H9 (cell line): ENCODE measurements around the gene DENND1A. TPM values are rescaled to one million over a fixed set of nuclear protein-coding genes. Genes with fewer than 3 reads are reported as not detected.

Experiments
- DNase-seq: peaks from one replicate; pipeline ENCODE4 v3.0.0-alpha.2; 2017
- H2AFZ ChIP-seq: one replicate; pipeline ENCODE4 v1.6.1; 2013; ENCODE audit warnings: mild to moderate bottlenecking, low read length, control low read depth, moderate library complexity
- H2AK5ac ChIP-seq: 2 replicates; pipeline ENCODE4 v1.6.1; 2013; ENCODE audit warnings: low read length, control low read depth, mixed read lengths; ENCODE audit not compliant: insufficient read length
- H2BK120ac ChIP-seq: one replicate; pipeline ENCODE4 v1.6.1; 2013; ENCODE audit warnings: low read depth, mild to moderate bottlenecking, low read length, control low read depth, inconsistent platforms; ENCODE audit not compliant: poor library complexity, severe bottlenecking
- H2BK12ac ChIP-seq: 2 replicates; pipeline ENCODE4 v1.6.1; 2013; ENCODE audit warnings: low read length, control low read depth, mixed read lengths, low read depth; ENCODE audit not compliant: insufficient read length
- H2BK15ac ChIP-seq: 2 replicates; pipeline ENCODE4 v1.6.1; 2013; ENCODE audit warnings: low read depth, low read length, control low read depth
- H2BK20ac ChIP-seq: one replicate; pipeline ENCODE4 v1.6.1; 2013; ENCODE audit warnings: low read depth, mild to moderate bottlenecking, low read length, control low read depth, inconsistent platforms; ENCODE audit not compliant: poor library complexity, severe bottlenecking
- H2BK5ac ChIP-seq: 2 replicates; pipeline ENCODE4 v1.6.1; 2013; ENCODE audit warnings: low read length, control low read depth, mixed read lengths; ENCODE audit not compliant: insufficient read length
- H3K14ac ChIP-seq: 2 replicates; pipeline ENCODE4 v1.6.1; 2013; ENCODE audit warnings: low read length, control low read depth; ENCODE audit not compliant: insufficient read depth
- H3K18ac ChIP-seq: 2 replicates; pipeline ENCODE4 v1.6.1; 2013; ENCODE audit warnings: low read depth, mild to moderate bottlenecking, mixed read lengths, low read length, control low read depth; ENCODE audit not compliant: insufficient read length
- H3K23ac ChIP-seq: 2 replicates; pipeline ENCODE4 v1.6.1; 2013; ENCODE audit warnings: low read length, control low read depth, mixed read lengths, low read depth; ENCODE audit not compliant: insufficient read length
- H3K23me2 ChIP-seq: 2 replicates; pipeline ENCODE4 v1.6.1; 2013; ENCODE audit warnings: low read depth, mild to moderate bottlenecking, mixed read lengths, low read length, control low read depth; ENCODE audit not compliant: insufficient read length, poor library complexity, severe bottlenecking
- H3K27ac ChIP-seq: 2 replicates; pipeline ENCODE4 v1.5.1; 2013; ENCODE audit warnings: low read length, control low read depth, mixed read lengths, low read depth; ENCODE audit not compliant: insufficient read length
- H3K27me3 ChIP-seq: 2 replicates; pipeline ENCODE4 v1.6.1; 2013; ENCODE audit warnings: low read length, control low read depth, inconsistent platforms; ENCODE audit not compliant: insufficient read depth
- H3K4ac ChIP-seq: 2 replicates; pipeline ENCODE4 v1.6.1; 2013; ENCODE audit warnings: low read depth, mild to moderate bottlenecking, control low read depth, inconsistent platforms, low read length, moderate library complexity
- H3K4me1 ChIP-seq: 2 replicates; pipeline ENCODE4 v1.6.1; 2013; ENCODE audit warnings: low read length, control low read depth, inconsistent platforms; ENCODE audit not compliant: insufficient read depth
- H3K4me2 ChIP-seq: 2 replicates; pipeline ENCODE4 v1.6.1; 2013; ENCODE audit warnings: low read length, control low read depth, mixed read lengths; ENCODE audit not compliant: insufficient read length, insufficient read depth
- H3K56ac ChIP-seq: 2 replicates; pipeline ENCODE4 v1.6.1; 2013; ENCODE audit warnings: low read depth, mild to moderate bottlenecking, mixed read lengths, low read length, control low read depth; ENCODE audit not compliant: insufficient read length
- H3K79me1 ChIP-seq: 2 replicates; pipeline ENCODE4 v1.6.1; 2013; ENCODE audit warnings: low read depth, mild to moderate bottlenecking, moderate library complexity, low read length, control low read depth, inconsistent platforms; ENCODE audit not compliant: insufficient read depth, poor library complexity, severe bottlenecking
- H3K79me2 ChIP-seq: 2 replicates; pipeline ENCODE4 v1.6.1; 2013; ENCODE audit warnings: low read length, control low read depth, inconsistent platforms; ENCODE audit not compliant: insufficient read depth
- H3K9ac ChIP-seq: 2 replicates; pipeline ENCODE4 v1.6.1; 2013; ENCODE audit warnings: low read length, control low read depth, mixed read lengths; ENCODE audit not compliant: insufficient read length; ENCODE audit errors: extremely low read depth
- H3K9me3 ChIP-seq: one replicate; pipeline ENCODE4 v1.6.1; 2013; ENCODE audit warnings: low read depth, low read length, inconsistent platforms; ENCODE audit not compliant: control insufficient read depth
- H3T11ph ChIP-seq: one replicate; pipeline ENCODE4 v1.6.1; 2013; ENCODE audit warnings: mild to moderate bottlenecking, low read length, control low read depth, inconsistent platforms
- H4K20me1 ChIP-seq: one replicate; pipeline ENCODE4 v1.6.1; 2013; ENCODE audit not compliant: control insufficient read depth, insufficient read length, insufficient read depth
- H4K5ac ChIP-seq: 2 replicates; pipeline ENCODE4 v1.6.1; 2013; ENCODE audit warnings: low read depth, mild to moderate bottlenecking, mixed read lengths, low read length, control low read depth; ENCODE audit not compliant: insufficient read length
- H4K8ac ChIP-seq: replicated peaks from 2 replicates; pipeline ENCODE4 v1.6.1; 2013; ENCODE audit warnings: low read length, control low read depth, mixed read lengths, low read depth; ENCODE audit not compliant: insufficient read length
- H4K91ac ChIP-seq: 2 replicates; pipeline ENCODE4 v1.6.1; 2013; ENCODE audit warnings: low read depth, mild to moderate bottlenecking, moderate library complexity, mixed read lengths, low read length, control low read depth; ENCODE audit not compliant: insufficient read length
- H3K27ac Mint-ChIP-seq, 3 experiments: 2 replicates in 2 of 3; 3 replicates in 1 of 3; pipeline ENCODE4 v1.8.0; 2020 to 2021; ENCODE audit warnings: mixed read lengths in 3 of 3, mild to moderate bottlenecking in 1 of 3, moderate library complexity in 1 of 3
- H3K27me3 Mint-ChIP-seq: 2 replicates; pipeline ENCODE4 v1.8.0; 2021; ENCODE audit warnings: low read depth, mild to moderate bottlenecking, moderate library complexity, mixed read lengths
- H3K36me3 Mint-ChIP-seq, 3 experiments: 2 replicates in 2 of 3; 3 replicates in 1 of 3; pipeline ENCODE4 v1.8.0; 2020 to 2021; ENCODE audit warnings: low read depth in 3 of 3, mixed read lengths in 3 of 3; ENCODE audit not compliant: insufficient read depth in 1 of 3
- H3K4me1 Mint-ChIP-seq, 2 experiments: 2 replicates each; pipeline ENCODE4 v1.8.0; 2020; ENCODE audit warnings: mixed read lengths in 2 of 2
- H3K4me3 Mint-ChIP-seq, 2 experiments: 2 replicates in 1 of 2; 3 replicates in 1 of 2; pipeline ENCODE4 v1.8.0; 2020 to 2021; ENCODE audit warnings: mild to moderate bottlenecking in 2 of 2, mixed read lengths in 2 of 2, moderate library complexity in 1 of 2
- H3K9me3 Mint-ChIP-seq, 2 experiments: 2 replicates in 1 of 2; 3 replicates in 1 of 2; pipeline ENCODE4 v1.8.0; 2020; ENCODE audit warnings: mild to moderate bottlenecking in 2 of 2, mixed read lengths in 2 of 2, moderate library complexity in 1 of 2
- WGBS: extraction: QIAGEN DNeasy Blood & Tissue Kit; methylation state at CpG from one replicate; pipeline ENCODE4 v1.1.7; 2013; ENCODE audit warnings: missing lambda C conversion rate, low lambda C conversion rate, mixed read lengths; ENCODE audit not compliant: insufficient read length; ENCODE audit errors: extremely low coverage; 5-methylcytosine and 5-hydroxymethylcytosine counted together
- total RNA-seq: library from RNA; stranded (reverse); gene quantifications from 2 replicates; pipeline ENCODE4 v1.2.1, GENCODE V29; 2021
- TF ChIP-seq, protein P1 (sequence below): fragments of 200-600 bp; sonication (generic); conservative IDR thresholded peaks from 3 replicates; pipeline ENCODE4 v1.8.0; 2021; ENCODE audit warnings: antibody characterized with exemption, mild to moderate bottlenecking

The DENND1A gene
- total RNA-seq, 1 experiment from 2014 or later: 20.4 TPM

DNA sequence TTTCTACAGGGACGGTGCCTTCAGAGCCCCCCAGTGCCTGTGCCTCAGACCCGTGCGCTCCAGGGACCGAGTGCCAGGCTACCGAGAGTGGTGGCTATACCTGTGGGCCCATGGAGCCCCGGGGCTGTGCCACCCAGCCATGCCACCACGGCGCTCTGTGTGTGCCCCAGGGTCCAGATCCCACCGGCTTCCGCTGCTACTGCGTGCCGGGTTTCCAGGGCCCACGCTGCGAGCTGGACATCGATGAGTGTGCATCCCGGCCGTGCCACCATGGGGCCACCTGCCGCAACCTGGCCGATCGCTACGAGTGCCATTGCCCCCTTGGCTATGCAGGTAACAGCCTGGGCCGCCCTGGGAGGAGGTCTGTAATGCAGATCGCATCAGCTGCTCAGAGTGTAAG lies 567.1 kb downstream of the DENND1A start:
- Histone ChIP-seq H3K14ac (no peak overlapping the region; the same call in 1 of the 2 replicates), H3K23ac (no peak overlapping the region), H3K4ac (no peak overlapping the region), H4K91ac (no peak overlapping the region), H3K4me1 (peaks cover 8% of the 10 kb centered on the region; the same call in 1 of the 2 replicates), H3K56ac (no peak overlapping the region), H2BK15ac (no peak overlapping the region), H2BK20ac (no peak overlapping the region), H2AK5ac (no peak overlapping the region), H3K27ac (no peak overlapping the region), H4K8ac (no peak overlapping the region), H2BK5ac (no peak overlapping the region), H4K20me1 (no peaks in the 10 kb centered on the region), H3K79me1 (no peaks in the 10 kb centered on the region), H3K18ac (no peak overlapping the region), H3K27me3 (no peaks in the 10 kb centered on the region), H3K23me2 (no peaks in the 10 kb centered on the region), H3K79me2 (no peaks in the 10 kb centered on the region), H2AFZ (no peak overlapping the region), H2BK120ac (no peak overlapping the region), H3K9ac (no peak overlapping the region), H3K9me3 (no peaks in the 10 kb centered on the region), H2BK12ac (no peak overlapping the region), H3T11ph (no peak overlapping the region), H3K4me2 (no peak overlapping the region), H4K5ac (no peak overlapping the region)
- Mint-ChIP-seq H3K27me3 (peaks cover 13% of the 10 kb centered on the region), H3K9me3 (no peaks in the 10 kb centered on the region), H3K4me3 (no peak overlapping the region), H3K4me1 (peaks cover 51 to 74% of the 10 kb centered on the region in 2 experiments), H3K36me3 (no peaks in the 10 kb centered on the region; a peak in 2 of 7 replicates), H3K27ac (no peak overlapping the region)
- DNase-seq: no peak
- TF ChIP-seq, protein P1, sequence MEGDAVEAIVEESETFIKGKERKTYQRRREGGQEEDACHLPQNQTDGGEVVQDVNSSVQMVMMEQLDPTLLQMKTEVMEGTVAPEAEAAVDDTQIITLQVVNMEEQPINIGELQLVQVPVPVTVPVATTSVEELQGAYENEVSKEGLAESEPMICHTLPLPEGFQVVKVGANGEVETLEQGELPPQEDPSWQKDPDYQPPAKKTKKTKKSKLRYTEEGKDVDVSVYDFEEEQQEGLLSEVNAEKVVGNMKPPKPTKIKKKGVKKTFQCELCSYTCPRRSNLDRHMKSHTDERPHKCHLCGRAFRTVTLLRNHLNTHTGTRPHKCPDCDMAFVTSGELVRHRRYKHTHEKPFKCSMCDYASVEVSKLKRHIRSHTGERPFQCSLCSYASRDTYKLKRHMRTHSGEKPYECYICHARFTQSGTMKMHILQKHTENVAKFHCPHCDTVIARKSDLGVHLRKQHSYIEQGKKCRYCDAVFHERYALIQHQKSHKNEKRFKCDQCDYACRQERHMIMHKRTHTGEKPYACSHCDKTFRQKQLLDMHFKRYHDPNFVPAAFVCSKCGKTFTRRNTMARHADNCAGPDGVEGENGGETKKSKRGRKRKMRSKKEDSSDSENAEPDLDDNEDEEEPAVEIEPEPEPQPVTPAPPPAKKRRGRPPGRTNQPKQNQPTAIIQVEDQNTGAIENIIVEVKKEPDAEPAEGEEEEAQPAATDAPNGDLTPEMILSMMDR: no peak
- no CpG with 5 or more reads among the region's 23 CpGs for WGBS
